Activated CD8-positive, alpha-beta memory T cell treated with anti-CD3 and anti-CD28 coated beads, Interleukin-2, amount 50 U/mL, for 24 hours (primary cell): ENCODE data around the gene SPI1.
A peak's percentile ranks its signal among the peaks of the same experiment; 100 is the strongest.

ENCODE experiments used
- DNase-seq: peaks from one replicate; pipeline ENCODE4 v3.0.0-alpha.2; 2020; ENCODE audit errors: extremely low read depth

SPI1 gene

DNA sequence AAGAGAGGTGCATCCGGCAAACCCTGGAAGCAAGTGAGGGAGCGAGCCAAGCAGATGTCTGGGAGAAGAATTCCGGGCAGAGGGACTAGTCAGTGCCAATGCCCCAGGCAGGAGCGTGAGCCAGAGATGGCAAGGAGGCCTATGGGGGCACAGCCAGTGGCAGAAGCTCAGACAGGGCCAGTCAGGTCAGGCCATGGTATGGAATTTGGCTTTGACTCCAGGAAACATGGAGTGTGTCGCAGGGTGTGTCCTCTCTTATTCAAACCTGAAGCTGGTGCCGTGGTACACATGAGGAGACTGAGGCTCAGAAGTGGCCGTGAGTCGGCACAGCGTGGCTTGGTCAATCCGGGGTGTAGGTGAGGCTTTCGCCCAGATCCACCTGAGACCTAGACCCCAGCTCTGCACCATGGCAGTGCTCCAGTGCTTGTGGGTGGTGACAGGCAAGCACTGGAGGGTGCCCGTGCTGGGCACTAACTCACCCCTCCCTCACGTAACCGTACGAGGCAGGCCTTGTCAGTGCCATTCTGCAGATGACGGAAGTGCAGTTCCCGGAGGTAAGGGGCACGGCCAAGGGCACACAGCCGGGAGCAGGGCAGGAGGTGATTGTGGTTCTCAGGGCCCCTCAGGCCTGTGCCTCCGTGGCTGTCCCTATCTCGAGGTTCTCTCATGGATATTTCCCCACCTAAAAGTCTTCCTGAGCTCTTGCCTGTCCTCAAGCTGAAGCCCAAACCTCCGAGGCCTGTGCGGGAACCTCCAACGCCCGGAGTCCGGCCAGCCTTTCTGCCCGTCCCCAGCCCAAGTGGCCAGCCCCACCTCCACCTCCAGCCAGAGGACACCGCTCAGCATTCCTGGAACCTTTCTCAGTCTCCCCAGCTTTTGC is 10.6 kb upstream of the SPI1 start:
- DNase-seq: no peak

DNA sequence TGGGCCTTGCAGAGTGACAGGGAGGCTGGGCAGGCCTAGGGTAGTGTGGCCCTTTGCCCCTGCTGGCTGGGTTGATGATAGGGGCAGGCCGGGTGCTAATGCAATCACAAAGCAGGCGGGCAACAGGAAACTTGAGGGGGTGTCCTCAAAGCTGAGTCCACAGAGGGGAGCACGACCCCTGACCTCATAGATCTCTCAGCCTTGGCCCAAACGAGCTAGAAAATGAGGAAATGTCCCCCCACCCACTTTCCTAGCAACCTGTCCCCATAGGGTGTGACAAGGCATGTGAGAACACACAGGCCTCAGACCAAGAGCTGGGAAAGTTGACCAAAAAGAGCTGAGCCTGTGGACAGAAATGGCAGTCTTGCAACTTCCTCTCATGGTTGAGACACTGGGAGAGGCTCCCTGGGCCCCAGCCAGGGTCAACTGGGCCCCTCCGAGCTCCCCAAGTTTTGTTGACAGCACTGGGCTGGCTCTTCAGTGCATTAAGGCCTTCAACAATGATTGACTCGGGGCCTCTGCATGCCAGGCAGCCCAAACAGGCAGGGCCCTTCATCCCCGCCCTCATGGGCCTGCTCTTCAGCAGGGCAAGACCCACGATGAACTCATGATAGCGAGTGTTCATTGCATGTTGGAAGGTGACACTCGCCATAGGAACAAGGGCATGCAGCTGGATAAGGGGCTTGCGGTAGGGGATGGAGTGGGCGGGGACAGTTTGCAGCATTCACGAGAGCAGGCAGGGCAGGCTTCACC is 9.8 kb upstream of the SPI1 start:
- DNase-seq: no peak

DNA sequence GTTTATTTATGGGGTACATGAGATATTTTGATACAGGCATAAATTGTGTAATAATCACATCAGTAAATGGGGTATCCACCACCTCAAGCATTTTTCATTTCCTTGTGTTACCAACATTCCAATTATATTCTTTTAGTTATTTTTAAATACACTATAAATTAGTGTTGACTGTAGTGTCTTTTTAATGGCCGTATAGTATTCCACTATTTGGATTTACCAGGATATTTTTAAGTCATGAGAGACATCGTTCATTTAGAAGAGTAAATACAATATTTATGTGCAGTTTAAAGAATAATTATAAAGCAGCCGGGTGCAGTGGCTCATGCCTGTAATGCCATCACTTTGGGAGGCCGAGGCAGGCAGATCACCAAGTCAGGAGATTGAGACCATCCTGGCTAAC is 6.2 kb upstream of the SPI1 start:
- DNase-seq: no peak

DNA sequence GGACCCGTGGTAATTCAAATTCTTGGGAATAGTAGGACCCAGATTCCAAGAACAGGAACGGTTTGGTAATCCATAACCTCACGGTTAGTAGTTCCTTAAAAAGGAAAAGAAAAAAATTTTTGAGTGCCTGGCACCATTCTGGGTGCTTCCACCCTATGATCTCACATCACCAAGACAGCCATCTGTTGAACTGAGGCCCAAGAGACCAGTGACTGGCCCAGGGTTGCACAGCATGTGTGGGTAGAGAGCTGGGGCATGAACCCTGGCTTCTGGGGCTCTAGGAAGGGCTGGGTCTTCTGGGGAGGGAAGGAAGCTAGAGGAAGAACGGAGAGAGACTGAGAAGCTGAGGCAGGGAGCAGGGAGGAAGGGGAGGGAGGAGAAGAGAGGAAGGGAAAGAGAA is 4.7 kb upstream of the SPI1 start:
- DNase-seq: no peak

DNA sequence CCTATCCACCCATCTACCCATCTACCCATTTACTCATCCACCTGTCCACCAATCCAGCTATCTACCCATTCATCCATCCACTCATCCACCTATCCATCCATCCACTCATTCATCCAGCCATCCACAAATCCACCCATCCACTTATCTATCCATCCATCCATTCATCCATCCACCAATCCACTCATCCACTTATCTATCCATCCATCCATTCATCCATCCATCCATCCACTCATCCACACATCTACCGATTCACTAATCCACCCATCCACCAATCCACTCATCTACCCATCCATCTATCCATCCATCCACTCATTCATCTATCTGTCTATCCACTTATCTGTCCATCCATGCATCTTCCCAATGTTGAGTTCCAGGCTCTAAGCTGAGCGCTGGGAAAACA is 1.7 kb upstream of the SPI1 start:
- DNase-seq: no peak

DNA sequence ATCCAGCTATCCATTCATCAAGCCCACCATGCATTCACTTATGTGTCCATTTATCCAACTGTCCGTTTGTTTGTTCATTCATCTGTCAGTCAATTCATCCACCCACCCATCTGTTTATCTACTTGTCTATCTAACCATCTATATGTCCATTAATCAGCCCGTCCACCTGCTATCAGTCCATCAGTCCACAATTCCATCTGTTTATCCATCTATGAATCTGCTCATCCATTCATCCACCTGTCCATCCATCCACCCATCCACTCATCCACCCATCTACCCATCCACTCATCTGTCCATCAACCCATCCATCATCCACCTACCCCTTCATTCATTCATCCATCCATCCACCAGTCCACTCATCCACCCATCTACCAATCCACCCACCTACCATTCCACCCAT is 970 bp upstream of the SPI1 start:
- no peak for DNase-seq

GRCh38 chr11:47378836-47379170 is 456 bp upstream of the SPI1 start:
- no peak for DNase-seq

GRCh38 chr11:47377571-47378009 is 757 bp downstream of the SPI1 start:
- DNase-seq: no peak

DNA sequence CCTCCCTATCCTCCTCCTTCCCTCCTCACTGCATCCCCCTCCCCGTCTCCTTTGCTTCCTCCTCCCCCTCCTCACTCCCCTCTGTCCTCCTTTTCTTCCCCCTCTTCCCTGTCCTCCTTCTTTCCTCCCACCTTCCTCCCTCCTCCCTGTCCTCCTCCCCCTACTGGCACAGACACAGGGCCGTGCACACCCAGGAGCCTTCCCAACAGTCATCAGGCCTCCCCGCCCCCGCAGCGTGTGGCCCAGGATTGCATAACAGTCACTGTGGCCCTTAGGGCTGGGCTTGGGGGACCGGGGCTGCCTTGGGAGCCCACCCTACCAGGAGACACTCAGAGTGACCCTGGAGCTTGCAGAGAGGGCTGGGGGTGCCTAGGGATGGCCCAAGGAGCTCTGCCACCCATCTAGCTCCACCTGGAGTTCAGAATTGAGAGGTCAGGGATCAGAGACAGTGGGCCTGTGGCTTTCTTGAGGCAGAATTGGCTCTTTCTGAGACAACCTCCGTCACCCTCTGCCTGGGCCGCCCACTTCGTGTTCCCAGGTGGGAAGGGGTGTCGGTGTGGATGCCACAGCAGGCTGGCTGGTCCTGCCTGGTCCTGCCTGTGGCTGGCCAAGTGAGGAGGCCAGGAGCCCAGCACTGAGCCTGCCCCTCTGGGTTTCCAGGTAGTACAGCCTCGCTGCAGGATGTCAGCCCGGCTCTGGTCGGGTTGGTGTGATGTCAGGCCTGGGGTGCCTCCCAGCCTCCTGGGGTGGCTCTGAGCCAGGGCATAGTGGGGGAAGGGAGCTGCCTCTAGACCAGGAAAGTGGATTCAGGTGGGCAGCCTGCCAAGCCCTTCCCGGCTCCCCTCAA is 1.6 kb downstream of the SPI1 start:
- DNase-seq: no peak

DNA sequence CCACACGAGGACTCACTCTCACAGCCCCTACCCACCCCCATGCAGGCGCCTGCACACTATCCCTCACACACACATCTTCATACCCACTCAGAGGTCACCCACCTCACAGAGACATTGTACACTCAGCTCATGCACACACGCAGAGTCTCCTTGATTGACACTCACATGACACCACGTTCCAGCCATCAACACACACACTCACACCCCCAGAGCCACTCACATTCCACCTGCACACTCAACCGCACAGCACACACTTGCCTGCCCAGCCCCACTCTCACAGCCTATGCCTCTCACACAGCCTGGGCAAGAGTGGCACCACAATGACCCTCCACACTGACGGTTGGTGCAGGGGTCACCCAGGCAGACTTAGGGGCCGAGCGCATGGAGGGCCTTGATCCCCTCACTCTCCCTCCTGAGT is 2.2 kb downstream of the SPI1 start:
- no peak for DNase-seq

DNA sequence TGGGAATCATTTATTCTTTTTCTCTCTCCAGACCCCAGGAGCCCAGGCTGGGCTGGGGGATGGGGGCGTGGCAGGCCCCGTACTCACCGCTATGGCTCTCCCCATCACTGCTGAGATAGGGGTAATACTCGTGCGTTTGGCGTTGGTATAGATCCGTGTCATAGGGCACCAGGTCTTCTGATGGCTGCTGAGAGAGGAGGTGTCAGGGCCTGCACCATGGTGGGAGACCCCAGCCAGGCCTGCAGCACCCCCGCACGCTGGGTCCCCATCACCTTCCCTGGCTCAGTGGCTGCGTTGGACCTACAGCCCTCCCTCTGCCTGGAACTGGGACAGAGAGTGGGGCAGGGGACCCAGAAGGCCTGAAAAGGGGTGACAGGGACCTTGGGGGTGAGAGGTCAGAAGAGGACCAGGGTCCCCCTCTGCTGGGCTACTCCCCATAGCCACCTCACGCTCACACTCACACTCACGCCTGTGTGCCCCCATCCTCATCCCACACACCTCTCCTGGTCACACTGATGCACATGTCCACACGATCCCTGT is 2.7 kb downstream of the SPI1 start:
- no peak for DNase-seq

- DNase-seq: no peak
Measured at GRCh38 chr11:47375020-47375419, 3.3 kb downstream of the SPI1 start.

- no peak for DNase-seq
Measured at GRCh38 chr11:47374720-47375019, 3.7 kb downstream of the SPI1 start.

DNA sequence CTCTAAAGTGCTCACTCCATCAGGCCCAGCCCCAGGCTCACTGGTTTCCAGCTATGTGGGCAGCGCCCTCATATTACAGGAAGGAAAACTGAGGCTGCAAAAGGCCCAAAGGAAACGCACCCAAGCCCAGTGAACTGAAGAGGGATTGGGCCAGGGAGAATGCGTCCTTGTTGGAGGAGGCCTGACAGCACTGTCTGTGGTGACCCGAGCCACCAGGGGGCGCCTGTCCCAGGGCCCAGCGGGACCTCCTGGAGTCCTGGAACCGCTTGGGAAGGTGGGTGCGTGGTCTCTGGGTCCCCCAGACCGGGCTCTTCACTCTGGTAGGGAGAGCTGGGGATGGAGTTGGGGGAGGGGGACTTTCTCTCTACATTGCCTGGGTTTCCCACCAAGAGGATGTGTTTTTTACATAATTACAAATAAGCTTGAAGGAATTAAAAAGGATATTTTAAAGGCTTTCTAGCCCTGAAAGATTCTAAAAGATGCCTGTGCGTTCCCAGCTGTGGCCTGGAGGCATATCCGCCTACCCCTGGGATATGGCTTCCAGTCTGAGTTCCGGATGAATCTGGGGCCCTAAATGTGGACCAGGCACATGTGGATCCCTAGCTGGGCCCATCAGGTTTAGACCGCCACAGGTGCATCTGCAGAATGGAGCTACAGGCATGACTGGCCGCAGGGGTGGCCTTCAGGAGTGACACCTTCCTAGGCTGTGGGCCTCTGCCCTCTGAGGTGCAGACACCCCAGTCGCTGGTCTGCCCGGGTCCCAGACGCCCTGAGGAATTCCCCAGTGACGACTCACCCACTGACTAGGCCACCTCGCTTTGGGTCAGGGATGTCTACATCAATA is 4.2 kb downstream of the SPI1 start:
- peak; percentile 53 for DNase-seq

- no peak for DNase-seq
Measured at GRCh38 chr11:47372422-47372821, 5.9 kb downstream of the SPI1 start.

- DNase-seq: no peak
Measured at GRCh38 chr11:47369676-47370075, 8.7 kb downstream of the SPI1 start.

DNA sequence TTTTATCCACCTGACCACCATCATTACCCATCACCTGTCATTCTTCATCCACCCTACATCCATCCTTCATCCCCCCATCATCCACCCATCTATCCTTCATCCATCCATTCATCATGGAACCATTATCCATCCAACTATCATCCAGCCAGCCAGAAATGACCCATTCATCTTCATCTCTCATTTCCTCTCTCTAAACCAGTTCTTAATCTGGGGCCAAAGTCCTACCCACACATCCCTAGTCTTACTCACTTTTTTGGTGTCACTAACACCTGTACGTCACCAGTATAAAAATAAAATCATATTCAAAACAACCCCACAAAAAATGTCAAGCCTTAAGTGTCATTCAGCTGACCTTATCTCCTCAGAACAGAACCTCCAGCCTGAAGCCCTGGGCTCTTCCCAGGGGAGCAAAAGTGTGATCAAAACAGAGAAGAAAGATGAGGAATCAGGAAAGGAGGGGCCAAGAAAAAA is 12.3 kb downstream of the SPI1 start:
- no peak for DNase-seq

GRCh38 chr11:47361419-47361818 is 16.9 kb downstream of the SPI1 start:
- DNase-seq: no peak

DNA sequence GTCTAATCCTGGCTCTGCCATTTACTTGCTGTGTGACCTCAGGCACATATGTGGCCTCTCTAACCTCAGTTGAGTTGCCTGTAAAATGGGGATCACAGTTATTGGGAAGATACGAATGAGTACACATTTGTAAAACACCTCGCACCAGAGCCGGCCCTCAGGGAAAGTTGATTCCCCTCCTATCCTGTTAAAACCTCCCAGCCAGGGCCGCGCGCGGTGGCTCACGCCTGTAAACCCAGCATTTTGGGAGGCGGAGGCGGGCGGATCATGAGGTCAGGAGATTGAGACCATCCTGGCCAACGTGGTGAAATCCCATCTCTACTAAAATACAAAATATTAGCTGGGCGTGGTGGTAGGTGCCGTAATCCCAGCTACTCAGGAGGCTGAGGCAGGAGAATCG is 18.0 kb downstream of the SPI1 start:
- DNase-seq: no peak

GRCh38 chr11:47359586-47359985 is 18.8 kb downstream of the SPI1 start:
- DNase-seq: no peak

DNA sequence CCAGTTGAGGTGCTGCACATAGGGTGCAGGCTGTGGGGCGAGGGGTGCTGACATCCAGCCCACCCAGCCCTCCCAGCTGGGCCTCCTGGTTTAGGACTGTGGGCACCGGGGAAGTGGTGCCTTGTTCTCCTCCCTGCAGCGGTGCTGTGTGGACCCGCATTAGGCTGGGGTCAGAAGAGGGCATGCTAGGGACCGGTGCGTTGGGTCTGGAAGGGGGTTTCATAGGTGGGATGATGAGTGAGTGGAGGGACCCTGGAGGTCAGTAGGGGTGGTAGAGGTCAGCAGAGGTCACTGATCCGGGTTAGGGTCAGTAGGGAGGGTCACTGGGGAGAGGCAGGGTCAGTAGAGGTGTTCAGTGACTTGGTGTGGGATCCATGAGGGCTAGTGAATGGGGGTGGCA is 19.2 kb downstream of the SPI1 start:
- no peak for DNase-seq
